SU-DHL-6 (cell line): ENCODE measurements around the gene TUBB.

ENCODE experiments used
- H2AFZ ChIP-seq: fragments of 200-600 bp; sonication (generic); 2 replicates; pipeline ENCODE4 v1.6.1; 2014; ENCODE audit warnings: low read depth, mild to moderate bottlenecking, moderate library complexity, mixed read lengths, antibody characterized with exemption, low read length; ENCODE audit not compliant: severe bottlenecking
- H3F3A ChIP-seq: fragments of 200-600 bp; shearing (Covaris generic); 2 replicates; pipeline ENCODE4 v1.6.0; 2016; ENCODE audit warnings: antibody characterized with exemption, mild to moderate bottlenecking; ENCODE audit not compliant: insufficient read depth
- H3K27ac ChIP-seq: fragments of 200-600 bp; sonication (generic); 2 replicates; pipeline ENCODE4 v1.5.1; 2016; ENCODE audit warnings: low read depth, mild to moderate bottlenecking, low read length, moderate library complexity, mixed read lengths
- H3K27me3 ChIP-seq: fragments of 200-600 bp; sonication (generic), shearing (Covaris generic); 2 replicates; pipeline ENCODE4 v1.6.0; 2014; ENCODE audit warnings: mild to moderate bottlenecking, low read length
- H3K36me3 ChIP-seq: fragments of 200-600 bp; sonication (generic); 2 replicates; pipeline ENCODE4 v1.6.1; 2014; ENCODE audit warnings: mild to moderate bottlenecking, low read length, mixed read lengths
- H3K4me2 ChIP-seq: fragments of 300-600, 200-600 bp; shearing (Covaris generic), sonication (generic); 2 replicates; pipeline ENCODE4 v1.6.0; 2014; ENCODE audit warnings: low read length, low read depth, mild to moderate bottlenecking; ENCODE audit not compliant: poor library complexity, severe bottlenecking
- H3K4me3 ChIP-seq: fragments of 200-600 bp; sonication (generic); 2 replicates; pipeline ENCODE4 v1.5.1; 2014; ENCODE audit warnings: antibody characterized with exemption, low read length, mild to moderate bottlenecking, mixed read lengths; ENCODE audit not compliant: insufficient read depth, poor library complexity, severe bottlenecking
- H3K79me2 ChIP-seq: fragments of 200-600 bp; sonication (generic); 2 replicates; pipeline ENCODE4 v1.6.1; 2014; ENCODE audit warnings: mild to moderate bottlenecking, low read length, moderate library complexity; ENCODE audit not compliant: insufficient read depth
- H3K9ac ChIP-seq: fragments of 200-600 bp; sonication (generic); 2 replicates; pipeline ENCODE4 v1.7.0; 2014; ENCODE audit warnings: mild to moderate bottlenecking, low read length
- H3K9me2 ChIP-seq: fragments of 200-600 bp; sonication (generic); replicated peaks from 2 replicates; pipeline ENCODE4 v1.6.1; 2014; ENCODE audit warnings: low read length; ENCODE audit not compliant: insufficient read depth
- H3K9me3 ChIP-seq: fragments of 200-600 bp; sonication (generic); 2 replicates; pipeline ENCODE4 v1.6.1; 2014; ENCODE audit warnings: low read length, mixed read lengths; ENCODE audit not compliant: insufficient read depth
- H4K20me1 ChIP-seq: fragments of 200-600 bp; sonication (generic); 2 replicates; pipeline ENCODE4 v1.6.1; 2014; ENCODE audit warnings: low read depth, mild to moderate bottlenecking, antibody characterized with exemption, low read length, moderate library complexity, mixed read lengths
- CTCF ChIP-seq: fragments of 200-600 bp; sonication (generic); IDR thresholded peaks from one replicate; pipeline ENCODE4 v1.5.1; 2017; ENCODE audit warnings: antibody characterized with exemption, mild to moderate bottlenecking, low read length, moderate library complexity; ENCODE audit not compliant: insufficient read depth, poor library complexity, severe bottlenecking
- EZH2phosphoT487 ChIP-seq: fragments of 200-600 bp; sonication (generic), shearing (Covaris generic); conservative IDR thresholded peaks from 2 replicates; pipeline ENCODE4 v1.6.1; 2018; ENCODE audit warnings: mild to moderate bottlenecking, antibody characterized with exemption, low read length, moderate library complexity, mixed read lengths

The TUBB gene

GRCh38 chr6:30742316-30743098, 22.4 kb downstream of the TUBB start, which contains the start of gene FLOT1:
Gene FLOT1 (minus strand): TSS chr6:30742687. CDS start chr6:30742189, 498 bp downstream.
- Histone ChIP-seq H3K9me2 (no peaks in the 10 kb centered on the region), H3K27ac (0 out of 2 replicates have a peak within 1 kb of the TSS, but pooled peaks have one; percentile 7), H3K79me2 (peaks cover 7% of the 10 kb centered on the region; the same call in 1 of the 2 replicates), H2AFZ (peak within 1 kb of the TSS; percentile 86), H3K4me2 (peak within 1 kb of the TSS; percentile 74), H3K9ac (peak within 1 kb of the TSS; percentile 78), H3K36me3 (peaks cover 15% of the 10 kb centered on the region; the same call in 1 of the 2 replicates), H3K9me3 (no peaks in the 10 kb centered on the region), H4K20me1 (no peaks in the 10 kb centered on the region), H3K4me3 (peak within 1 kb of the TSS; percentile 83), H3F3A (peaks cover 16% of the 10 kb centered on the region), H3K27me3 (no peaks in the 10 kb centered on the region)
- TF ChIP-seq CTCF (no peak), EZH2phosphoT487 (no peak)

GRCh38 chr6:30743099-30744053, 23.2 kb downstream of the TUBB start:
- Histone ChIP-seq H2AFZ (peak overlapping the region; percentile 86), H3K79me2 (peaks cover 7% of the 10 kb centered on the region; the same call in 1 of the 2 replicates), H3K4me3 (peak overlapping the region; percentile 83)

More at GRCh38 chr6:30743099-30744053, 23.2 kb downstream of the TUBB start:
- Histone ChIP-seq H3K36me3 (peaks cover 10% of the 10 kb centered on the region; the same call in 1 of the 2 replicates), H3K9me3 (no peaks in the 10 kb centered on the region), H4K20me1 (no peaks in the 10 kb centered on the region), H3K9ac (peak overlapping the region; percentile 78), H3K9me2 (no peaks in the 10 kb centered on the region), H3K4me2 (peak overlapping the region; percentile 74), H3K27me3 (no peaks in the 10 kb centered on the region), H3F3A (peaks cover 12% of the 10 kb centered on the region), H3K27ac (0 out of 2 replicates have a peak overlapping the region, but pooled peaks have one; percentile 1)
- TF ChIP-seq CTCF = no peak
- no peak for TF ChIP-seq EZH2phosphoT487
